Measurements from ENCODE around the gene SLC7A5. TPM values are rescaled to one million over a fixed set of nuclear protein-coding genes. Genes with fewer than 3 reads are reported as not detected.
"Not testable (repeated sequence)": the region's sequence is repeated elsewhere in the genome, so short reads cannot be mapped to it uniquely, and the experiment has no call there.

The SLC7A5 gene
- polyA plus RNA-seq, 5 donors = 8.6 to 11.7 (median 10.3) TPM

DNA sequence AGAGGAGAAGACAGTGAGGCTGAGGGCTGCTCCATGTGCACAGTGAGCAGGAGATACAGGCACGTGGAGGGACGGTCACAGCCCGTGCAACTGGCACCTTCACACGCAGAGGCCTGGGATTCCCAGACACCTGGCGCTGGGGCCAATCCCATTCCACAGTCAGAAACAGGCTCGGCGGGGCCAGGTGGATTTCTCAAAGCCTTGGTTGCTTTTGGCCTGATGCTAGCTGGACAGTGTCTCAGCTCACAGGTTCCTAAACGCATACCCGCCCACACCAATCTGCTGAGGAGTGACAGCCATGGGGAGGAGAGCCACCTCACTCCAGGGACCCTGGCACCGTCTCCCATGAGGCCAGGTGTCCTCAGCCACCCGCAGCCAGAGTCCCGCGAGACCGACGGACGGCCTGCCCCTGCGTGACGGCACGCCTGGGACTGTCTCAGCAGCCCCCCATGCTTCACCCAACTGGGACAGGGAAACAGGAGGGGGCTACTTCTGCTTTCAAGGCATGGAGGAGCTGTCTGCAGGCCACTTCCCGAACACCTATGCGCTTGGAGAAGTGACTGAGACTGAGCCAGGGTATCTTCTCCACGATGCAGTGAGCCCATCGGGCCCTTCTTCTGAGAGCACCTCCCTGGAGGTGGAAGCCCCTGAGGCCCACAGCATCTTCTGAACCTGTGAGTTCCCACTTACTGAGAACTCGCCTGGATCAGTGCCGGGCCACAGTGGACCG is 6.5 kb downstream of the SLC7A5 start:
- DNase-seq = not testable (repeated sequence)

DNA sequence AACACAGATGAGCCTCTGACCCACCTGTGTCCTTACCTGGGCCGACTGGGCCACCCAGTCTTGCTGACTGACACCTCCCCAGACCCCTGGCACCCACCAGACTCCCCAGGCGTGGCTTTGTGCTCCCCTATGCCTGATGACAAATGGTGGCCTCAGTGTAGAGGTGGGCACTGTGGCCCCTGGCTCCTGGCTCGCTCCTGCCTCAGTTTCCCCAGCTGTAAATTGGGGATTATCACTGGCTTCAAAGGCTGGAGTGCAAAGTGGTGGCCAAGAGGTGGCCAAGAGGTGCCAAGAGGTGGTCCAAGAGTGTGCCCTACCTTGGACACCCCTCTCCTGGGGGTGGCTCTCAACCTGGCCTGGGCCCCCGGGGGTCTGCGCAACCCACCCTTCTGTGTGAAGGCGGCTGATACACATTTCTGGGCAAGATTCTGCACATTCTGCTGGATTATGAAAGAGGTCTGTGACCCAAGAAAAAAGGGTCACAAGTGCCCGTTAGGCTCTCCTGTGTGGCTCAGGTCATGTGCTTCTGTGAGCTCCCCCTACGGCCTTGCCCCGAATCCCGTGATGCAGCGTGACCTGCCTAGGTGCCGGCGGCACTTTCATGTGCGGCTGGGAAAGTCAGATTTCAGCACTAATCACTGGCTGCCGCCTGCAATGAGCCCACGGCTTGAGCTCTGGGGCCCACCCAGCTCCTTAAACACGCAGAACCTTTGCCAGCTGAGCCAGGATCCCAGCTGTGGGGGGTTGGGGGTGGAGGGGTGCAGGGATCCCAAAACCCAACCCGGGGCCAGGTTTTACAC is 7.8 kb downstream of the SLC7A5 start:
- DNase-seq = not testable (repeated sequence)

DNA sequence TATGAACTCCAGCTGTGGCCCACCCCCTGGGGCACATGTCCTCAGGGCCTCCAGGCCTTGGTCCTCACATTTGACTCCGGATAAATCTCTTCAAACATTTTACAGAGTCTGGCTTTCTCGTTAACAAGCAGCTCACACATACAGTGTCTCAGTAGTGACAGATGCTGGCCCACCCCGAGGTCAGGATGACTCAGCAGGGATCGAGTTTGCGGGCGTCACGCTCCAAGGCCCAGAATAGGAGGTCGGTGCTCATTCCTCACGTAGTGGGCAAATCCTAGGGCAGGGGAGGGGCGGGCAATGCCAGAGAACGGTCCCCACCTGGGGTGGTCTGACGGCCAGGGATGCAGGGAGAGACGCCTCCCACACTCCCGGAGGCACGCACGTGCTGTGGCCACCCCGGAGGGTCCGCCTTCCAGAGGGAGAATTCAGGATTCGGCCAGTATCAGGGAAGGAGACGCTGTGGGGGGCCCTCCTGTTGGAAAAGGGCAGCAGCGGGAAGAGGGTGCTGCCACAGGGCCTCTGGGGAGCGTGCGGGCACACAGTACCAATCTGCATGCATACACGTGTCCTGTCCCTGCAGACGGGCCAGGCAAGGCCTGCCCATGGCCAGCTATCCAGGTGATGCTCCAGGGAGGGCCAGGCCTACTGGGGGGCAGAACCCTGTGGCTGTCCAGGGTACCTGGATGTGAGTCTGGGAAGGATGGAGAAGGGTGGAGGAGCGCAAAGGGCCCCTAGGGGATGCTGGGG is 8.6 kb downstream of the SLC7A5 start:
- no peak for DNase-seq

DNA sequence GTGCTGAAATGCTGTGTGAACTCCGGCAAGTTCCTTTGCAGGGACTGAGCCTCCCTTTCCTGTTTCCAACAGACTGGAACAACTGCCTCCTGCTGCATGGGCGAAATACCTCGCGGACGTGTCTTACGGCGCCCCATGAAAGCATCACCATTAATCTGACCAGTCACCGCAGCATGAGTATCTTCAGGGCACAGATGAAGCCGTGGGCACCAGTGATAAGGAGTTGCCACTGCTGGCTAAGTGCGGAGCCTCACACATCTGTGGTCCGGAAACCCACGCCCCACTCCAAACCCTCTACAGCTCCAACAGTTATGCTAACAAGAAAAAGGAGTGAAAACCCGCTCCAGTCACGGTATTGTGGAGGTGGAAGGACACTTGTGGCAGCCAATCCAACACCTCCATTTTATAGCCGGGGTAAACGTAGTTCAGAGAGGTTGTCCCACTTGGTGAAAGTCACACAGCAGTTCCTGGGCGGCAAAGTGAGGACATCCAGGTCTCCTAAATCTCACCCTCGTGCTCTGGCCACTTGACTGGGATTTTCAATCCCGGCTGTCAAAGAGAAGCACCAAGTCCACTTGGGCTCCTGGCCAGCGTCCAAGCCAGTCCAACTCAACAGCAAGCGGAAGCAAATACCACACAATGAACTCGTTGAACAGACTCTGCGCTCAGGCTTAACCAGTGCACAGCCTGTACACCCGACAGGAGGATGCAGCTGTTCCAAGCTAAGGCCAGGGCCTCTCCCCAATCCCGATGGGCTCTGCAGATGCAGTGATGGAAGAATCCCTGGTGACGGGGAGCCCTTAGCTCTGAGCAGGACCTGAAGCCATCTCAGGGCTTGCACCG is 10.9 kb downstream of the SLC7A5 start:
- DNase-seq = not testable (repeated sequence)

DNA sequence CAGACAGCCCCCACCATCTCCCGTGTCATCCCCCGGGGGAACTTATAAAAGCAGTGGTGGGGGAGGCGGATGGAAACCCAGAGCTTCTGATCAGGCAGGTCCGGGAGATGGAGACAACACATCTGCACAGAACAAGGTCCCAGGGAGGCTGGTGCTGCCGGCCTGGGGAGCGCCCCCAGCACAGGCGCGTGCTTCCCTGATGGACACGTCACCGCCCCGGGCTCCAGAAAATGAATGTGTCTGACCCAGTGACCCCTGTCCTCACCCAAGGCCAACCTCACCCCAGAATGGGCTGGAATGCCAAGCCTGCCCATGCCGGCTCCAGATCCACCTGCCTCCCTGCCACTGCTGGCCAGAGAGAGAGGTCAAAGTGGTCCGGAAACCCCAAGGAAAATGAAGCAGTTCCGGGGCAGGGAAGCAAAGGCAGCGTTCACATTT is 12.5 kb downstream of the SLC7A5 start:
- no peak for DNase-seq

DNA sequence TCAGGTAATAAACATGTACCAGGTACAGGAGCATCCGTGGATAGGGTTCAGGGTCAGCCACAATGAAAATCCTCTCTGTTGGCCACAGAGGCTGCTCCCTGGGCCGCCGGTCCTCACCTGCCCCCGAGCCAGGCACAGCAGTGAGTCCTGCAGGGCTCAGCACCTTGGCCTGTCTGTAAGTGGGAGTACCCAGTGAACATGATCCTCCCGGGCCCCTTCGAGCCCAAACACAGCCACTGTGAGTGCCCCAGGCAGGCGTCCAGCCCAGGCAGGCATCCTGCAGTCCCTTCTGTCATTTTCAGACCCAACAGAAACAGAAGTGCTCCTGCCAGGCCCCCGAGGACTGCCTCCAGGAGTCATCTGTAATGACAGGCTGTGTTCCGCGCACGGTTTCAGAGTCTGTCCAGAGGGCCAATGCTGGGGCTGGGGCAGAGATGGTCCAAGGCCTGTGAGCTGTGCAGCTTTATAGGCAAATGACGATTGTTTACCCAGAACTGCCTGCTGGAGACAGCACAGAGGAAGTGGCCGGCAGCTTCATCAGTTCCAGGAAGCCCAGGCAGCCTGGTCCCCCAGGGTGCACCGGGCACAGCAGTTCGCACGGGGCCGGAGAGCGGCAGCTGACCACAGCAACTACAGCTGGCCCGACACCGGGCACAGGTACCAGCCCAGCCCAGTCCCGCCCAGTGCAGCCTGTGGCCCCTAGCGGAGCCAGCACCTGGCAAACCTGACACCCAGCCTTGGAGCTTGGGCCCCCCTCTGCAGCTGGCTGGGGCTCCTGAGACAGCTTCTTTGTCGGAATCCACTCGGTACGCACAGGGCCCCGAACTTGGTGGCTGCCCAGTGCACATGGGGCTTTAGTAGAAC is 13.2 kb downstream of the SLC7A5 start:
- no peak for DNase-seq

DNA sequence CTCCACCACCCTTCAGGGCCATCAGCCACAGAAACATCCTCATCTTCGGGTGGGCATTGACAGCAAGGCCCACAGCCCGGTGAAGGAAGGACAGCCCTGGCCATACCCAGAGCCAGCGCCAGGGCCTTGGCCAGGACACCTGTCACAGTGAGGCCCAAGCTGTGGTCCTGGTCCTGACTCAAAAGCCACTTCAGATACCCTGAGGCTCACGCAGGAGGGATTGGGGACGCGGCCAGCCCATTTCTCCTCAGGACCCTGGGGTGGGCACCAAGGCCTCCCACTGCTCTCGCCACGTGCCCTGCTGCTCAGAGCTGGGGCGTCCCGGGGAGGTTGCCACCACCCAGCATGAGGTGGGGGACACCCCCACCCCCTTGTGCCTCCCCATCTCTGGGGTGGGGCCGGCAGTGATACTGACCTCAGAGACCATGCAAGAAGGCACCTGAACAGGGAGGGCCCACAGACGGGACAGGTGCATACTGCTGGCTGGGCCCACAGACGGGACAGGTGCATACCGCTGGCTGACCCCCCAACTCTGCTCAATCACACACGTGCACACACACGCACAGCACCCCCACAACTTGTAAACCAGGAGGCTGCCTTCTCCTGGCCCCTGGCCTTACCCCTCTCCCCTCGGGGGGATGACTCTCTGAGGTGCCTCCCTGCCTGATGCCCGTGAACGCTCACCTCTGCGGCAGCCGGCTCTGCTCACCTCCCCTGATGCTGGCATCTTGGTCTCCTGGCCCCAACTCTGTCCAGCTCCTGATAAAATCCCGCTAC is 14.2 kb downstream of the SLC7A5 start:
- DNase-seq = no peak

DNA sequence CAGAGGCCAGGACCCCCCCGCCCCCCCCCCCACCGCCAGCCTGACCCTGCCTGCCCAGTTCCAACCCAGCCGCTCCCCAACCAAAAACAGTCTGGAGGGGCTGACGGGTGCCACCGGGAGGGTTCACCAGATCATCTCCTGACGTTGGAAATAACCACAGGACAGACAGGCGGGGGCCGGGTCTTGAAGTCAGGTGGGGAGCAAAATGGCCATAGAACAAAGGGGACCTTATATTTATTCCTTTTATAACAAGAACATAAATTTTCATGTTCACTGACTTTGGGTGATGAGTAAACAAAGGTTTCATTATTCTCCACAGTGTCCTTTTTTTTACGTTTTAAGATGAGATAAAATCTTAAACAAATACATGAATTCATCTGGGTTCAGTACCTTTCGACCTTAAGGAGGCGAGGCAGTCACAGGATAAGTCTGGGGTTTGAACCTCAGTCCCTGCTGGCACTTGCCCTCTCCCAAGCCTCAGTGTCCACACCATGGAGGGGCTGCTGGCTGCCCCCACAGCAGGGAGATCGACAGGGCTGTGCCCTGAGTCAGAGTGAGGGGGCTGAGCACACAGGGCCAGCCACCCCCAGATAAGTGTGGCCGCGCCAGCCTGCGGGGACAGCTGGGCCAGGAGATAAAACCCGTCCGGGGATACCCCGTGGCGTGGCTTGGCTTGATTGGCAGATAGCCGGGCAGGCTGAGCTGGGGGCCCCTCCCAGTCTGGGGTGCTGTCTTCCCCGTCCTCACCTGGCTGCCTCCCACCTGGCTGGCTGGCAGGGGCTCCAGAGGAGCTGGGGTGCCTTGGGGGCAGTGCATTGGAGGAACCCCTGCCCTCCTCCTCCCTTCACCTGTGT is 15.0 kb downstream of the SLC7A5 start:
- DNase-seq = no peak

DNA sequence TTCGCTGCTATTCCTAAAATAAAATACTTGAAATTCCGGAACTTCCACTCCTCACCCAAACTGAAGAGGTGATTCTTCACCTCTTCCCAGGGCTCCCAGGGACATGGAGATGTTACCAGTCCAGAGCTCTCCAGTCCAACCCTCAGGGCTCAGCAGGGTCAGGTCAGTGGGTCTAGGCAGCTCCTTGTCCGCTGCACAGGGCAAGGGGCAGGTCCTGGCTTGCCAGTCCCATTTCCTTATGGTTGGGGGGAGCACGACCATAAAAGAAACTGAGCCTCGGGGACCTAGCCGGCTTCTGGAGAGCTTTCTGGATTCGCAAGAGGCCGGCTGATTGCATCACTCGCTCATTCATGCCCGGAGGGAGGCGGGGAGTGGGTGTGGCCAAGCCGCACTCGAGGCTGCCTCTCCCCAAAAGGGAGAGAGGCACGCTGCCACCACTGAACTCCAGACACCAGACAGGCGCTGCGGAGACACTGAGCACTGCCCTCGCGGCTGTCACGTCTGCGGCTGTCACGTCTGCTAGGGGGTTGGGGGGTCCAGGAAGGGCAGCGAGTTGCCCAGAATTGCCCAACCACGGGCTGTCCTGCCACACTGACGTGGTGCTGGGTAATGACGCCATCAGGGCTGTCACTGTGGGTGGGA is 15.8 kb downstream of the SLC7A5 start:
- DNase-seq = peak; percentile 84 to 88

DNA sequence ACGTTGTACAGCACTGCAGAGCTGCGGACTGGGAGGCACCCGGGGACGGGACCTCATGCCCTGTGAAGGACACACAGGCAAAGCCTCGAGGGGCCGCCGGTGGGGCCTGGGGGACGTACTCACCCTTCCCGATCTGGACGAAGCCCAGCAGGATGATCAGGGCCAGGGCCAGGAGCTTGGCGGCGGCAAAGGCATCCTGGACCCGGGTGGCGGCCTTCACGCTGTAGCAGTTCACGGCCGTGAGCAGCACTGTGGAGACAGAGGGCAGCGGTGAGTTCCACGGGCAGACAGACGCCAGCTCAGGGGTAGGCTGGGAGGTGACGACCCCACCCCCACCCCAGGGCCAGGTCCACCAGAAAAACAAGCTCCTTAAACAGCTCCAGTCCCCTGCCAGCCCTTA is 17.7 kb downstream of the SLC7A5 start:
- no peak for DNase-seq

DNA sequence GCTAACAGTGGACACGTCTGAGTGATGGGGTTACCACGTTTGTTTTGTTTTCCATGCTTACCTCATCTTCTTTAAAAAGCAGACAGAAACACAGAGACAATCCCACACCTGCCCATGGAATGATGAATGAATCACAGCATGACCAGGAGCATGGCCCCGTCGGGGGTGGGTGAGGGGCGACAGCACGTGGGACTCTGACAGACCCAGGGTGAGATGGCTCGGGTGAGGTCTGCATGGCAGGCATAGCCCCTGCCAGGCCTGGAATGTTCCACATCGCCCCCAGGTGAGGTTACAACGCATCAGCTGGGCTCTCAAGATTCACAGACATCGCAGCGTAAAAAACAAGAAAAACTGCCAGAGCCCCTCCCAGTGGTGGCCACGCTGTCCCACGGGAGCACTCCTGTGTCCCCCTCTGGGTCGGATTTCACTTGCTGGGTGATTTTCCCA is 18.1 kb downstream of the SLC7A5 start:
- no peak for DNase-seq

DNA sequence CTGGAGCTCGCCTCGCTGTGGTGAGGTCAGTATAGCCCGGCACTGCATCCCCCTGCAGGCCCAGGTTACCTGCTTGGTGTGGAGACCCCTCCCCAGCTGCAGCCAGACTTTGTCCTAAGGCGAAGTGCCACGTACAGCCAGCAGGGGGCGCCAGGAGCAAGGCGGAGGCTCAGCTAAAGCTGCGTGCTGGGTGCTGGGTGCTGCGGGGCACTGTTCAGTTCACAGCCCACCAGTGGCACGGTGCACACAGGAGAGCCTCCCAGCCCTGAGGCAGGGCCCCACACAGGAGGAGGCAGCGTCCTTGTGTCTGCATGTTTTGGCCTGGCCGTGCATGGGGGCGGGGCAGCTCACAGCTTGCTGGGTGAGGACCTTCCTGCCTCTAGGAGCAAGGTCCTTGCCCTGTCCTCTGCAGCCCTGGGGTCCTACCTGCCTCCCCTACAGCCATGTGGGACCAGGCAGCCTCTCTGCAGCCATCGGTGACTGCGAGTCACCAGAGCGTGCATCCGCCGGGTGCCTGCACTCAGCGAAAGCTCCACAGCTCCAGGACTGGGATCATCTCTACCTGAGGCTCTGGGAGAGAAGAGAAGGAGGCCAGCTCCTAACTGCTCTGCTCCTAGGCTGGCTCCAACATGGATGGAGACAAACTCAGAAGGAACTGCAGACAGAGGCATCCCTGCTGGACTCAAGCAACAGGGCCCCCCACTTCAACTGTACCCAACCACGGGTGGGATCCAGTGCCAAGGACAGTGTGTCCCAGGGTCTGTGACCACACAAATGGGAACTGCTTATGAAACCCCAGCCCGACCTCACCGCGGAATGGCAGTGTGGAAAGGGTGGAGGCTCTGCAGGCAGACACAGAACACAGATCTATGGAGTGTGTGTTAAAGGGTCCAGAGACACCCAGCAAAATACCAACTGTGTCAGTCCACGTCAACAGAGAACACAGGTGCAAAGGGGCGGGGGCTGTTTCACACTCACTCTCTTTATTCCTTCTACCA is 19.0 kb downstream of the SLC7A5 start:
- no peak for DNase-seq

DNA sequence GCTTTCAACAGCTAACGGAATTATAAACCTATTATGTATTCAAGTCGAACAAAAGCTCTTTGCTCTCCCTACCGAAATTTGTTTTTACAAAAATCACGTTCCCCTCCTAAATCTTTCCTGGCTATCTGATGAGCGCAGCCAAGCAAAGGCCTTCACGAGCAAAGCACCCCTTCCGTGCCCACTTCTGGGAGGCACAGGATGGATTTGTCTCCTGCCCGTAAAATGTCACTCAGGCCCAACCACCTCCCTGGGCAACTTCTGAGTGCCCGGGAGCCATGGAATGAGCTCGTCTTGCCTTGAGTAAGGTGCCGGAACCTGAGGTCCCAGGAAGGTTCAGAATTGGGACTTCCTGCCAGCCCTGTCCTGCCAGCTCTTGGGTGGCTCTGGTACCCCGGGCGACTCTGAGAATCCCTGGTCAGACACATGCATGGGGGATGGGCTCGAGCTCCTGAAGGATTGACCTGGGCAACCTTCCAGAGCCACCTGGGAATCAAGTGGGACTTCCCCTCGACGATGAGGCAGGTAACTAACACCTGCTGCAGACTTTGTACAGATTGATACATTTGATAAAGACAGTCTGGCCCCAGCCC is 19.8 kb downstream of the SLC7A5 start:
- DNase-seq = no peak

DNA sequence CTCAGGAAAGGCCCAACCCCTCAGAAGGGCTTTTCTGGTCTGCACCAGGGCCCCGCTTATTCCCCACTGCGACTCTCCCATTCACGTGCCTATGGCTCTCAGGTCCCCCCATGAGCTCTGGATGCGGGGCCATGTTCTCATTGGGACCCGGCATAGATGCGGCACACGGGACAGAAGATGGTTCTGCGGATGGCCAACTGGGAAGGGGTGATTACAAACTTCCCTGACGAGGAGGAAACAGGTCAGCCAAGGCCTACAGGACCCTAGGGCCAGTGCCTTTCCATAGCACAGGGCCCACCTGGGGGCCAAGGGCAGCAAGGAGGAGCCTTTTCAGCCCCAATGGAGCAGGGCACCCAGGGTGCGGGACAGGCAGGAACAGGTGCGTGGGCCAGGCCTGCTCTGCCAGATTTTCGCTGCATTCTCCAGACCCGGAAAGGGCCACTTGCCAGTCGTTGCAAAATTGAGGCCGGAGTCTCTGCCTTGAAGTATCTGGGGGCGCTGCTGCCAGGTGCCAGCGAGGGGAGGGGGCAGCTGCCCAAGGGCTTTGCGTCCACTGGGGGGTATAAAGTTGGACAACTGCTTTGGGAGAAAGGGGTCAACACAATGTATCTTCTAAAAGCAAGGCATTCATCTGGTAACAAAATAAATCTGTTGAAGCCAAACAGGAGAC is 20.5 kb downstream of the SLC7A5 start:
- DNase-seq = no peak

DNA sequence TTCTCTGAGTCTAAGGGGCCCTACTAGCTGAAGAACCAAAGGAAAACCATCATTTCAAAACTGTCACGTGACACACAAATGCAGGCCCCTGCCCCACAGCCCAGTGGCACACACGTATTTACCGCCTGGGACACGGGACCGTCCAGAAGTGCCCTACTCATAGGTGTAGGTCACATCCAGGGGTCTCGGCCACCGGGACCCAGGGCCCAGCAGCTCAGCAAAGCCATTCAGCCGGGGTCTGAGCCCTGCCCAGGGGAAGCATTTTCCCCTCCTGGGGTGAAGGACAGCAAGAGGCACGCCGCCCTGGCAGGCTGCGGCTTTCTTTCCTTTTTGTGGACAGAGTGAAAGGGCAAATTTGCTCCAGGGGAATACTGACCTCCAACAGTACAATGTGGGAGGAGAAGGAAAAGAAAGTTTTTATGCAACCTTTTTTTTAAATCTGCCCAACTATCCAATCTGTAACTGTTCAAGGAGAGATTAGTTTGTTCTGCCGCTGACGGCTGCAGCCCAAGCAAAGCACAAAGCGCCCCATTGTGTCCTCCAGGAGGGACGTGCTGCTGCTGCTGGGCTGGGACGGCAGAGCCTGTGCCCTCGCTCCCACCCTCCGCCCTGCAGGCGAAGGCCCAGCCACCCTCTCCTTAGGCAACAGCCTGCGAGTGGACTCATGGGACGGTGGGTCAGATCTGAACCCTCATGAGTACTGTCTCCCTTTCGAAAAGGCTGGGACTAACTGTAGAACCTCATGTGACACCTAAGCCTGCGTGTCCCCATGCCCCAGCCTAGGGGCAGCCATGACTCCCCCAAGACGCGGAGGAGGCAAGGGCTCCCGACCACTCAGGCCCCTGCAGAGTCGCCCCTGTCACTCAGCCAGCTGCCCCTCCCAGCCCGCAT is 21.3 kb downstream of the SLC7A5 start:
- no peak for DNase-seq
